Ovary (tissue), 3 donors: ENCODE results near the gene FAM193A.

Source experiments
- EP300 ChIP-seq: sonication (generic); formaldehyde crosslinking; IDR thresholded peaks from one replicate; pipeline ENCODE4 v1.6.1; 2017; ENCODE audit warnings: antibody characterized with exemption
- TF ChIP-seq, protein P1 (sequence below), 3 donors: fragments of 450-650 bp in 2 of 3; fragments of 200-600 bp in 1 of 3; IDR thresholded peaks; one replicate each; pipeline versions ENCODE4 v1.5.1 to v1.8.0; 2016 to 2022; ENCODE audit warnings: antibody characterized with exemption in 3 of 3, mild to moderate bottlenecking in 1 of 3
- donor health status: DM: no; HTN: no; CAD: no.

DNA sequence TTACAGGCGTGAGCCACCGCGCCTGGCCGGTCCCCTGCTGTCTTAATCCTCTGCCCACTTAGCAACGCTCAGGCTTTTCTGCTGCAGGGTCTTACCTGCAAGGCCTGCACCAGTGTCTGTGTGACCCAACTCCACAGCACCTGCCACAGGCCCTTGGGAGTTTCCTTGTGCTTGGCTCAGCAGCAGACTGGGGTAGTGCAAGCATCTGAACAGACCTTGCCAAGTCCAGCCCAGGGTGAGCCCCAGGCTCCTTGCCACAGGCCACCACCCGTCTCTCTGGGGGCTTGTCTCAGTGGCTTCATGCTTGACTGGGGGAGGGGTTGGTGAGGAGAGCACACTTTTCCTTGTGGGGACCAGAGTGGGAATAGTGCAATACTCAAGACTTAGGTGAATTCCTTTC is 87.0 kb downstream of the FAM193A start:
- TF ChIP-seq, protein P1, sequence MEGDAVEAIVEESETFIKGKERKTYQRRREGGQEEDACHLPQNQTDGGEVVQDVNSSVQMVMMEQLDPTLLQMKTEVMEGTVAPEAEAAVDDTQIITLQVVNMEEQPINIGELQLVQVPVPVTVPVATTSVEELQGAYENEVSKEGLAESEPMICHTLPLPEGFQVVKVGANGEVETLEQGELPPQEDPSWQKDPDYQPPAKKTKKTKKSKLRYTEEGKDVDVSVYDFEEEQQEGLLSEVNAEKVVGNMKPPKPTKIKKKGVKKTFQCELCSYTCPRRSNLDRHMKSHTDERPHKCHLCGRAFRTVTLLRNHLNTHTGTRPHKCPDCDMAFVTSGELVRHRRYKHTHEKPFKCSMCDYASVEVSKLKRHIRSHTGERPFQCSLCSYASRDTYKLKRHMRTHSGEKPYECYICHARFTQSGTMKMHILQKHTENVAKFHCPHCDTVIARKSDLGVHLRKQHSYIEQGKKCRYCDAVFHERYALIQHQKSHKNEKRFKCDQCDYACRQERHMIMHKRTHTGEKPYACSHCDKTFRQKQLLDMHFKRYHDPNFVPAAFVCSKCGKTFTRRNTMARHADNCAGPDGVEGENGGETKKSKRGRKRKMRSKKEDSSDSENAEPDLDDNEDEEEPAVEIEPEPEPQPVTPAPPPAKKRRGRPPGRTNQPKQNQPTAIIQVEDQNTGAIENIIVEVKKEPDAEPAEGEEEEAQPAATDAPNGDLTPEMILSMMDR (IDR thresholded peaks at IDR 0.05), result no peak
- no peak for TF ChIP-seq EP300
